MCF 10A (cell line): Measurements from ENCODE around the gene ZNF597. TPM values are rescaled to one million over a fixed set of nuclear protein-coding genes. Genes with fewer than 3 reads are reported as not detected.

Source experiments
- BruUV-seq: library from RNA; stranded (reverse); fragments of 400-500 nt; replicated peaks from 2 replicates; lab custom pipeline; 2021; lab: Mats Ljungman, UMichigan
- CTCF ChIA-PET: fragments of 300-600 bp; sonication (Branson Sonifier 250); formaldehyde crosslinking; extraction: SDS; loops from one replicate; lab custom pipeline; 2021; ENCODE audit warnings: antibody characterized with exemption, inconsistent platforms; lab: Yijun Ruan, JAX
- POLR2A ChIA-PET: fragments of 300-600, 350-650 bp; sonication (Branson Sonifier 250); formaldehyde crosslinking; extraction: SDS; loops from one replicate; lab custom pipeline; 2020; ENCODE audit warnings: antibody characterized with exemption, inconsistent platforms; lab: Yijun Ruan, JAX
- DNase-seq: peaks from one replicate; pipeline ENCODE4 v3.0.0-alpha.2; 2018; ENCODE audit not compliant: unreplicated experiment
- H3K27ac Mint-ChIP-seq: one replicate; pipeline ENCODE4 v1.8.0; 2022; ENCODE audit warnings: mild to moderate bottlenecking, low read depth, mixed read lengths; ENCODE audit not compliant: unreplicated experiment
- H3K27me3 Mint-ChIP-seq: one replicate; pipeline ENCODE4 v1.8.0; 2022; ENCODE audit warnings: mixed read lengths; ENCODE audit not compliant: insufficient read depth, unreplicated experiment
- H3K36me3 Mint-ChIP-seq: one replicate; pipeline ENCODE4 v1.8.0; 2022; ENCODE audit warnings: mild to moderate bottlenecking, moderate library complexity, mixed read lengths; ENCODE audit not compliant: insufficient read depth, unreplicated experiment
- H3K4me1 Mint-ChIP-seq: one replicate; pipeline ENCODE4 v1.8.0; 2022; ENCODE audit warnings: mixed read lengths; ENCODE audit not compliant: insufficient read depth, unreplicated experiment
- H3K4me3 Mint-ChIP-seq: one replicate; pipeline ENCODE4 v1.8.0; 2022; ENCODE audit warnings: mild to moderate bottlenecking, moderate library complexity, mixed read lengths; ENCODE audit not compliant: unreplicated experiment
- H3K9me3 Mint-ChIP-seq: one replicate; pipeline ENCODE4 v1.8.0; 2022; ENCODE audit warnings: mixed read lengths; ENCODE audit not compliant: unreplicated experiment
- CTCF ChIP-seq: fragments of 200-600 bp; IDR thresholded peaks from one replicate; pipeline ENCODE4 v1.8.0; 2022; ENCODE audit warnings: antibody characterized with exemption, mild to moderate bottlenecking; ENCODE audit not compliant: unreplicated experiment
- intact Hi-C: fragments of 100-400 bp; cut with micrococcal nuclease; formaldehyde crosslinking; loops from 2 replicates; pipeline ENCODE4 v1.14.1; 2022
- microRNA-seq: library from miRNA; unstranded; fragments of <30 nt; microRNA quantifications from one replicate; pipeline ENCODE4 v1.2.0, GENCODE V29; 2022
- total RNA-seq: library from RNA; stranded (reverse); gene quantifications from 2 replicates; pipeline ENCODE4 v1.2.3, GENCODE V29; 2022

Gene ZNF597
- total RNA-seq, 1 experiment from 2014 or later, result 2.3 TPM

- ChIA-PET POLR2A (interaction anchor here (0.7 kb wide), 1 partner anchor 9 kb away, joined by 3 read pairs; no protein-coding TSS in a partner anchor), CTCF (no interaction called here)
- Mint-ChIP-seq H3K27ac (no peak overlapping the region), H3K4me1 (no peaks in the 10 kb centered on the region), H3K4me3 (no peak overlapping the region), H3K9me3 (peaks cover 23% of the 10 kb centered on the region), H3K27me3 (no peaks in the 10 kb centered on the region), H3K36me3 (peaks cover 82% of the 10 kb centered on the region)
- DNase-seq, result no peak
- TF ChIP-seq CTCF, result no peak
- BruUV-seq, result no TSS peak
- intact Hi-C loops, result no loop called here
Observed at GRCh38 chr16:3389663-3390338, 53.5 kb downstream of the ZNF597 start.

GRCh38 chr16:3388325-3388724 lies 55.0 kb downstream of the ZNF597 start:
- ChIA-PET POLR2A (interaction anchor here (1.0 kb wide), 1 partner anchor 11 kb away, joined by 3 read pairs; no protein-coding TSS in a partner anchor), CTCF (interaction anchor here (0.7 kb wide), 1 partner anchor 1321 kb away, joined by 4 read pairs; no protein-coding TSS in a partner anchor)
- TF ChIP-seq CTCF, result no peak
- Mint-ChIP-seq H3K27me3 (no peaks in the 10 kb centered on the region), H3K9me3 (peaks cover 30% of the 10 kb centered on the region), H3K36me3 (peaks cover 82% of the 10 kb centered on the region), H3K4me3 (no peak overlapping the region), H3K27ac (no peak overlapping the region), H3K4me1 (no peaks in the 10 kb centered on the region)
- no TSS peak for BruUV-seq
- intact Hi-C loops, result no loop called here
- DNase-seq, result no peak

- BruUV-seq, result no TSS peak
- POLR2A ChIA-PET, result interaction anchor here (0.7 to 1.8 kb wide), 2 partner anchors 13 to 18 kb away, joined by 3 to 6 read pairs; partner anchors contain the start of genes ZNF174 and ZSCAN32
- CTCF ChIA-PET, result interaction anchor here (0.7 to 1.3 kb wide), 3 partner anchors 8 to 572 kb away, joined by 3 to 4 read pairs (median 3); partner anchors contain the start of genes ZNF174 and ZSCAN32
- Mint-ChIP-seq H3K36me3 (peaks cover 47% of the 10 kb centered on the region), H3K9me3 (peaks cover 47% of the 10 kb centered on the region), H3K27ac (no peak overlapping the region), H3K27me3 (no peaks in the 10 kb centered on the region), H3K4me3 (no peak overlapping the region), H3K4me1 (no peaks in the 10 kb centered on the region)
- peak; percentile 7 for DNase-seq
- no peak for TF ChIP-seq CTCF
- intact Hi-C loops, result no loop called here
Observed at GRCh38 chr16:3383045-3383448, 60.3 kb downstream of the ZNF597 start.

Small RNA genes within 50 kb of the gene (microRNA-seq; reads per million reads assigned to microRNA genes)
- gene MIR6126, result not detected

Other genes with a start within 250 kb of the ZNF597 start
- gene ZNF200, start 208.3 kb downstream of the ZNF597 start, total RNA-seq, result 6.6 and 8.8 TPM in 2 replicates
- gene MEFV, start 186.9 kb downstream of the ZNF597 start, total RNA-seq, result 0.49 and 0.72 TPM in 2 replicates
- gene ZNF263, start 160.0 kb downstream of the ZNF597 start, total RNA-seq, result 28.3 and 30.9 TPM in 2 replicates
- 3.4 and 5.5 TPM in 2 replicates for gene TIGD7, start 138.1 kb downstream of the ZNF597 start, total RNA-seq
- 24.3 and 28.2 TPM in 2 replicates for gene ZNF75A, start 138.0 kb downstream of the ZNF597 start, total RNA-seq
- gene OR2C1, start 87.6 kb downstream of the ZNF597 start, total RNA-seq, result not detected in 2 replicates
- 17.5 and 18.1 TPM in 2 replicates for gene ZSCAN32, start 42.5 kb downstream of the ZNF597 start, total RNA-seq
- gene ZNF174, start 42.3 kb downstream of the ZNF597 start, total RNA-seq, result 7.5 and 8.9 TPM in 2 replicates
- 38.6 and 40.8 TPM in 2 replicates for gene NAA60, start 176 bp upstream of the ZNF597 start, total RNA-seq
- gene C16orf90, start 52.0 kb upstream of the ZNF597 start, total RNA-seq, result not detected in 2 replicates
- 29.5 and 33.1 TPM in 2 replicates for gene CLUAP1, start 57.5 kb upstream of the ZNF597 start, total RNA-seq
- gene NLRC3, start 133.9 kb upstream of the ZNF597 start, total RNA-seq, result not detected in 2 replicates
- gene SLX4, start 168.1 kb upstream of the ZNF597 start, total RNA-seq, result 5.9 and 6.7 TPM in 2 replicates
- gene DNASE1, start 211.2 kb upstream of the ZNF597 start, total RNA-seq, result 11.4 and 18.4 TPM in 2 replicates